ENCODE measurements around the gene TP73. TPM values are rescaled to one million over a fixed set of nuclear protein-coding genes. Genes with fewer than 3 reads are reported as not detected.

The TP73 gene
- total RNA-seq, 1 experiment from 2014 or later = 19.2 TPM

DNA sequence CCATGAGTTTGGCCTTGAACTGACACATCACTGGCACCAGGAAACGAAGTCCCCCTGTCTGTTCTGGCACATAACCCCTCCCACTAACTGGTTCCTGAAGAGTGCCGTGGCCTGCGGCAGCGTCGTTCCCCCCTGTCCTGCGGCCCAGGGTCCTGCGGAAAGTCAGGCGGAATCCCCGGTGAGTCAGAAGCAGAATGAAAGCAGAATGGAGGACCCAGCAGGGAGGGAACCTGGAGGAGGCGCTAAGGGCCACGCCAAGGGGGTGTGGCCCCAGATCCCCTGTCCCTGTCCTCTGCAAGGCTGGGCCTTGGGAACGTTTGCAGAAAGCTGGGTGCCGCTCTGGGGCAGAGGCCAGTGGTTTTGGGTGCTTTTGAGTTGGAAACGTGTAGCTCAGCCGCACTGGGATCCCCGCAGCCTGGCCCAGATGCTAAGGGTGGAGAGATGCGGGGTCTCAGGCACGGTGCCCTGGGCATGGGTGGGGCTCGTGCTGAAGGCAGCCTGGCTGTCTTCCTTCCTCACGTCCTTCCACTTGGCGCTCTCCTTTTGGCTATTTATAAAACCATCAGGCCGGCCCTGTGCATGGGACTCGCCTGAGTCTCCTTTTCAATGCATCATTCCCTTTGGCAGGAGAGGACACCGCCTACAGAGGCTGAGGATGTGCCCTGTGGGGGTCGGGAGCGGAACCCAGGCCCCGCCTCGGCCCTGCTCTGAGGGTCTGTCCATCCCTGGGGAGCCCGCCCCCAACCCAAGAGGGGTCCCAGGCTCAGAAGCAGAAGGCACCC, 36.2 kb downstream of the TP73 start:
- DNase-seq (ENCODE audit: low read depth, low spot score) (no peak), ATAC-seq (no peak)
- H4K20me1 ChIP-seq (ENCODE audit: insufficient read depth) = no peaks in the 10 kb centered on the region
- ChIA-PET RAD21 (ENCODE audit: low non-redundant PET in 1 of 2, low total read pairs in 2 of 2, uncharacterized antibody in 2 of 2, unreplicated experiment in 2 of 2) (no interaction called here), POLR2A (no interaction called here), CTCF (no interaction called here)
- H3K4me1 ChIP-seq (ENCODE audit: control insufficient read depth in 1 of 2, insufficient read depth in 2 of 2, low read length in 2 of 2) = no peaks in the 10 kb centered on the region
- BruUV-seq (replicated peaks) = no TSS peak
- intact Hi-C loops (cut with micrococcal nuclease) = no loop called here
- H3K4me3 ChIP-seq (replicated peaks in 1 of 2; ENCODE audit: low read depth in 1 of 2, low read length in 2 of 2) = no peak overlapping the region
- H2AFZ ChIP-seq (ENCODE audit: low read depth, low read length, poor library complexity, severe bottlenecking) = no peak overlapping the region
- no peak overlapping the region for H3K9ac ChIP-seq (ENCODE audit: low read length)
- H3K79me2 ChIP-seq (ENCODE audit: insufficient read depth, low read length) = no peaks in the 10 kb centered on the region
- no peaks in the 10 kb centered on the region for H3K27me3 ChIP-seq (ENCODE audit: insufficient read depth, low read length)
- TF ChIP-seq ZNF274 (IDR thresholded peaks at IDR 0.05; ENCODE audit: low read depth, low read length) = no peak
- TF ChIP-seq SP1 (IDR thresholded peaks at IDR 0.05; ENCODE audit: low read depth) = no peak
- TF ChIP-seq, protein P1, sequence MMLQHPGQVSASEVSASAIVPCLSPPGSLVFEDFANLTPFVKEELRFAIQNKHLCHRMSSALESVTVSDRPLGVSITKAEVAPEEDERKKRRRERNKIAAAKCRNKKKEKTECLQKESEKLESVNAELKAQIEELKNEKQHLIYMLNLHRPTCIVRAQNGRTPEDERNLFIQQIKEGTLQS (IDR thresholded peaks at IDR 0.05) = no peak
- TF ChIP-seq EGR1 (IDR thresholded peaks at IDR 0.05; ENCODE audit: low read depth) = no peak
- TF ChIP-seq CEBPB (IDR thresholded peaks at IDR 0.05; ENCODE audit: low read depth) = no peak
- TF ChIP-seq, protein P2, sequence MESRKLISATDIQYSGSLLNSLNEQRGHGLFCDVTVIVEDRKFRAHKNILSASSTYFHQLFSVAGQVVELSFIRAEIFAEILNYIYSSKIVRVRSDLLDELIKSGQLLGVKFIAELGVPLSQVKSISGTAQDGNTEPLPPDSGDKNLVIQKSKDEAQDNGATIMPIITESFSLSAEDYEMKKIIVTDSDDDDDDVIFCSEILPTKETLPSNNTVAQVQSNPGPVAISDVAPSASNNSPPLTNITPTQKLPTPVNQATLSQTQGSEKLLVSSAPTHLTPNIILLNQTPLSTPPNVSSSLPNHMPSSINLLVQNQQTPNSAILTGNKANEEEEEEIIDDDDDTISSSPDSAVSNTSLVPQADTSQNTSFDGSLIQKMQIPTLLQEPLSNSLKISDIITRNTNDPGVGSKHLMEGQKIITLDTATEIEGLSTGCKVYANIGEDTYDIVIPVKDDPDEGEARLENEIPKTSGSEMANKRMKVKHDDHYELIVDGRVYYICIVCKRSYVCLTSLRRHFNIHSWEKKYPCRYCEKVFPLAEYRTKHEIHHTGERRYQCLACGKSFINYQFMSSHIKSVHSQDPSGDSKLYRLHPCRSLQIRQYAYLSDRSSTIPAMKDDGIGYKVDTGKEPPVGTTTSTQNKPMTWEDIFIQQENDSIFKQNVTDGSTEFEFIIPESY (IDR thresholded peaks at IDR 0.05; ENCODE audit: extremely low read depth, insufficient replicate concordance, low read length) = no peak
- no peak for TF ChIP-seq FOSL1 (IDR thresholded peaks at IDR 0.05; ENCODE audit: low read depth)
- TF ChIP-seq, protein P3, sequence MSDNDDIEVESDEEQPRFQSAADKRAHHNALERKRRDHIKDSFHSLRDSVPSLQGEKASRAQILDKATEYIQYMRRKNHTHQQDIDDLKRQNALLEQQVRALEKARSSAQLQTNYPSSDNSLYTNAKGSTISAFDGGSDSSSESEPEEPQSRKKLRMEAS (IDR thresholded peaks at IDR 0.05) = no peak
- no peak for TF ChIP-seq RAD21 (IDR thresholded peaks at IDR 0.05; ENCODE audit: low read depth)
- no peak for TF ChIP-seq EZH2 (IDR thresholded peaks at IDR 0.05)
- TF ChIP-seq, protein P4, sequence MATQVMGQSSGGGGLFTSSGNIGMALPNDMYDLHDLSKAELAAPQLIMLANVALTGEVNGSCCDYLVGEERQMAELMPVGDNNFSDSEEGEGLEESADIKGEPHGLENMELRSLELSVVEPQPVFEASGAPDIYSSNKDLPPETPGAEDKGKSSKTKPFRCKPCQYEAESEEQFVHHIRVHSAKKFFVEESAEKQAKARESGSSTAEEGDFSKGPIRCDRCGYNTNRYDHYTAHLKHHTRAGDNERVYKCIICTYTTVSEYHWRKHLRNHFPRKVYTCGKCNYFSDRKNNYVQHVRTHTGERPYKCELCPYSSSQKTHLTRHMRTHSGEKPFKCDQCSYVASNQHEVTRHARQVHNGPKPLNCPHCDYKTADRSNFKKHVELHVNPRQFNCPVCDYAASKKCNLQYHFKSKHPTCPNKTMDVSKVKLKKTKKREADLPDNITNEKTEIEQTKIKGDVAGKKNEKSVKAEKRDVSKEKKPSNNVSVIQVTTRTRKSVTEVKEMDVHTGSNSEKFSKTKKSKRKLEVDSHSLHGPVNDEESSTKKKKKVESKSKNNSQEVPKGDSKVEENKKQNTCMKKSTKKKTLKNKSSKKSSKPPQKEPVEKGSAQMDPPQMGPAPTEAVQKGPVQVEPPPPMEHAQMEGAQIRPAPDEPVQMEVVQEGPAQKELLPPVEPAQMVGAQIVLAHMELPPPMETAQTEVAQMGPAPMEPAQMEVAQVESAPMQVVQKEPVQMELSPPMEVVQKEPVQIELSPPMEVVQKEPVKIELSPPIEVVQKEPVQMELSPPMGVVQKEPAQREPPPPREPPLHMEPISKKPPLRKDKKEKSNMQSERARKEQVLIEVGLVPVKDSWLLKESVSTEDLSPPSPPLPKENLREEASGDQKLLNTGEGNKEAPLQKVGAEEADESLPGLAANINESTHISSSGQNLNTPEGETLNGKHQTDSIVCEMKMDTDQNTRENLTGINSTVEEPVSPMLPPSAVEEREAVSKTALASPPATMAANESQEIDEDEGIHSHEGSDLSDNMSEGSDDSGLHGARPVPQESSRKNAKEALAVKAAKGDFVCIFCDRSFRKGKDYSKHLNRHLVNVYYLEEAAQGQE (IDR thresholded peaks at IDR 0.05; ENCODE audit: low read depth) = no peak
- TF ChIP-seq POLR2A (IDR thresholded peaks at IDR 0.05; ENCODE audit: borderline replicate concordance, extremely low read depth, insufficient read depth, insufficient read length) = no peak
- no peak for TF ChIP-seq ELF1 (IDR thresholded peaks at IDR 0.05; ENCODE audit: borderline replicate concordance, low read depth)
- no peaks in the 10 kb centered on the region for H3K9me3 ChIP-seq (ENCODE audit: control insufficient read depth in 1 of 2, insufficient read depth in 1 of 2, low read depth in 1 of 2, low read length in 2 of 2)
- H3K9me2 ChIP-seq (ENCODE audit: insufficient read depth) = no peaks in the 10 kb centered on the region
- H3K36me3 ChIP-seq (ENCODE audit: control insufficient read depth in 1 of 2, insufficient read depth in 2 of 2, low read length in 2 of 2) = no peaks in the 10 kb centered on the region
- no peak overlapping the region for H3K4me2 ChIP-seq (ENCODE audit: low read length)
- H3K27ac ChIP-seq (ENCODE audit: low read depth, low read length) = no peak overlapping the region
